SHP77 (cell line): ENCODE data around the gene SIRT2.
A peak's percentile ranks its signal among the peaks of the same experiment; 100 is the strongest.
"Not testable (repeated sequence)": the region's sequence is repeated elsewhere in the genome, so short reads cannot be mapped to it uniquely, and the experiment has no call there.

Experiments
- DNase-seq, 2 experiments: peaks; one replicate each; lab custom pipeline; 2025; lab: John Stamatoyannopoulos, UW

The SIRT2 gene

GRCh38 chr19:38899447-38900201 lies at the start of gene SIRT2, which contains the start of gene NFKBIB:
Gene SIRT2 (minus strand): TSS chr19:38899618. CDS start chr19:38899521, 97 bp downstream.
Gene NFKBIB (plus strand): TSS chr19:38899969. CDS start chr19:38900033, 64 bp downstream.
- DNase-seq = peak; percentile 100

GRCh38 chr19:38946229-38947010 lies 47.0 kb upstream of the SIRT2 start:
- no peak for DNase-seq

- no peak for DNase-seq
Observed at GRCh38 chr19:38945562-38946228, 46.3 kb upstream of the SIRT2 start.

GRCh38 chr19:38944981-38945506 lies 45.6 kb upstream of the SIRT2 start:
- DNase-seq = peak; percentile 58 to 72

GRCh38 chr19:38942471-38943181 lies 43.2 kb upstream of the SIRT2 start:
- DNase-seq = no peak

GRCh38 chr19:38941979-38942378 lies 42.6 kb upstream of the SIRT2 start:
- DNase-seq = no peak

GRCh38 chr19:38941466-38941865 lies 42.0 kb upstream of the SIRT2 start:
- DNase-seq = not testable (repeated sequence)

GRCh38 chr19:38939957-38940356 lies 40.5 kb upstream of the SIRT2 start:
- DNase-seq = no peak

- no peak for DNase-seq
Observed at GRCh38 chr19:38933544-38933943, 34.1 kb upstream of the SIRT2 start.

GRCh38 chr19:38932425-38933179 lies 33.2 kb upstream of the SIRT2 start:
- peak; percentile 43 to 63 for DNase-seq

GRCh38 chr19:38931521-38931793 lies 32.0 kb upstream of the SIRT2 start:
- DNase-seq = no peak

- peak; percentile 99 to 100 for DNase-seq
Observed at GRCh38 chr19:38930776-38931520, 31.5 kb upstream of the SIRT2 start, which contains the start of gene MRPS12. Gene MRPS12 (plus strand): TSS chr19:38930944. CDS start chr19:38931295, 351 bp downstream.

- DNase-seq = peak; percentile 94 to 97
Observed at GRCh38 chr19:38929929-38930775, 30.7 kb upstream of the SIRT2 start, which contains the start of gene SARS2. Gene SARS2 (minus strand): TSS chr19:38930763. CDS start chr19:38930736, 27 bp downstream.

GRCh38 chr19:38928391-38929001 lies 29.1 kb upstream of the SIRT2 start:
- no peak for DNase-seq

- DNase-seq = no peak
Observed at GRCh38 chr19:38924388-38924787, 25.0 kb upstream of the SIRT2 start.

GRCh38 chr19:38922482-38922881 lies 23.1 kb upstream of the SIRT2 start:
- no peak for DNase-seq

- DNase-seq = no peak
Observed at GRCh38 chr19:38921420-38922274, 22.2 kb upstream of the SIRT2 start.
